Kidney epithelial cell (primary cell): ENCODE data around the gene AREL1. TPM values are rescaled to one million over a fixed set of nuclear protein-coding genes. Genes with fewer than 3 reads are reported as not detected.

ENCODE experiments used
- DNase-seq: peaks from one replicate; pipeline ENCODE4 v3.0.0-alpha.2; 2010; ENCODE audit warnings: low read depth
- H3K27me3 ChIP-seq: 2 replicates; pipeline ENCODE4 v1.6.0; 2011; ENCODE audit warnings: low read length; ENCODE audit not compliant: control insufficient read depth, insufficient read depth
- H3K36me3 ChIP-seq: 2 replicates; pipeline ENCODE4 v1.5.1; 2011; ENCODE audit warnings: low read length; ENCODE audit not compliant: control insufficient read depth, insufficient read depth
- H3K4me3 ChIP-seq: 2 replicates; pipeline ENCODE4 v1.5.1; 2011; ENCODE audit warnings: low read depth, mild to moderate bottlenecking, control low read depth, low read length
- total RNA-seq: library from RNA; depleted of rRNA; stranded (reverse); fragments of >200 nt; gene quantifications from 2 replicates; pipeline ENCODE4 v1.2.3, GENCODE V29; 2015
- TF ChIP-seq, protein P1 (sequence below): IDR thresholded peaks from 2 replicates; pipeline ENCODE4 v1.5.1; 2011; ENCODE audit warnings: mild to moderate bottlenecking, moderate library complexity, low read length, control low read depth, inconsistent platforms; ENCODE audit not compliant: insufficient read depth, poor library complexity, severe bottlenecking

Gene AREL1
- total RNA-seq, 1 donor from 2014 or later = 40.2 TPM

- no peak overlapping the region for H3K4me3 ChIP-seq
- no peak for DNase-seq
- no peaks in the 10 kb centered on the region for H3K27me3 ChIP-seq
- TF ChIP-seq, protein P1, sequence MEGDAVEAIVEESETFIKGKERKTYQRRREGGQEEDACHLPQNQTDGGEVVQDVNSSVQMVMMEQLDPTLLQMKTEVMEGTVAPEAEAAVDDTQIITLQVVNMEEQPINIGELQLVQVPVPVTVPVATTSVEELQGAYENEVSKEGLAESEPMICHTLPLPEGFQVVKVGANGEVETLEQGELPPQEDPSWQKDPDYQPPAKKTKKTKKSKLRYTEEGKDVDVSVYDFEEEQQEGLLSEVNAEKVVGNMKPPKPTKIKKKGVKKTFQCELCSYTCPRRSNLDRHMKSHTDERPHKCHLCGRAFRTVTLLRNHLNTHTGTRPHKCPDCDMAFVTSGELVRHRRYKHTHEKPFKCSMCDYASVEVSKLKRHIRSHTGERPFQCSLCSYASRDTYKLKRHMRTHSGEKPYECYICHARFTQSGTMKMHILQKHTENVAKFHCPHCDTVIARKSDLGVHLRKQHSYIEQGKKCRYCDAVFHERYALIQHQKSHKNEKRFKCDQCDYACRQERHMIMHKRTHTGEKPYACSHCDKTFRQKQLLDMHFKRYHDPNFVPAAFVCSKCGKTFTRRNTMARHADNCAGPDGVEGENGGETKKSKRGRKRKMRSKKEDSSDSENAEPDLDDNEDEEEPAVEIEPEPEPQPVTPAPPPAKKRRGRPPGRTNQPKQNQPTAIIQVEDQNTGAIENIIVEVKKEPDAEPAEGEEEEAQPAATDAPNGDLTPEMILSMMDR = no peak
- no peaks in the 10 kb centered on the region for H3K36me3 ChIP-seq
Measured at GRCh38 chr14:74747237-74747636, 34.4 kb upstream of the AREL1 start.

- Histone ChIP-seq H3K27me3 (no peaks in the 10 kb centered on the region), H3K4me3 (no peak overlapping the region), H3K36me3 (no peaks in the 10 kb centered on the region)
- peak; percentile 19 for DNase-seq
- TF ChIP-seq, protein P1 = no peak
Measured at GRCh38 chr14:74739293-74740030, 26.6 kb upstream of the AREL1 start.

GRCh38 chr14:74737753-74738325, 25.0 kb upstream of the AREL1 start:
- TF ChIP-seq, protein P1 = no peak
- H3K4me3 ChIP-seq = no peak overlapping the region
- no peaks in the 10 kb centered on the region for H3K36me3 ChIP-seq
- H3K27me3 ChIP-seq = no peaks in the 10 kb centered on the region
- DNase-seq = no peak

DNA sequence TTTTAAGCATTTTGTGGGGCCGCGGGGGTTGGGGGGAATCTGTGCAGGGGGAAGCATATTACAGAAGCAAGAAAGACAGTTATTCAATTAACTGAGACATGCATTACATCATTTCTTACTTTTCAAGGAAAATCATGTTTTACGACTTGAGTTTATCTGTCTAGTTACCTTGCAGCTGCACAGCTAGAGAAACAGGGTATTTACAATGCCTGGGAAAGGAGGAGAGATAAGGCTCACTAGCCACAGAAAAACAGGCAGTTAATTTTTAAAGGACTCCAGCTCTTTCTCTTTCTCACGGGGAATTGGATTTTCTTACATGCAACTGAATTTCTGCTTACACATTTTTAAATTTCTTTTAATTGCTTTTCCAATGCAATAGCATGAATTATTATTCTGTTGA, 22.2 kb upstream of the AREL1 start:
- Histone ChIP-seq H3K4me3 (no peak overlapping the region), H3K36me3 (peaks cover 3% of the 10 kb centered on the region), H3K27me3 (no peaks in the 10 kb centered on the region)
- TF ChIP-seq, protein P1 = no peak
- DNase-seq = no peak

GRCh38 chr14:74733221-74733620, 20.3 kb upstream of the AREL1 start:
- Histone ChIP-seq H3K36me3 (peaks cover 3% of the 10 kb centered on the region), H3K27me3 (no peaks in the 10 kb centered on the region), H3K4me3 (no peak overlapping the region)
- TF ChIP-seq, protein P1 = no peak
- DNase-seq = no peak
